Measurements from ENCODE around the gene SPATA31C1.

The SPATA31C1 gene

GRCh38 chr9:87950765-87951488 is 33.2 kb downstream of the SPATA31C1 start:
- Mint-ChIP-seq H3K27ac (no peak overlapping the region), H3K36me3 (peaks cover 4% of the 10 kb centered on the region), H3K9me3 (no peaks in the 10 kb centered on the region), H3K4me3 (no peak overlapping the region), H3K4me1 (no peaks in the 10 kb centered on the region), H3K27me3 (peaks cover 1% of the 10 kb centered on the region)

- Mint-ChIP-seq H3K4me3 (no peak overlapping the region), H3K27me3 (peaks cover 2% of the 10 kb centered on the region), H3K9me3 (no peaks in the 10 kb centered on the region), H3K4me1 (no peaks in the 10 kb centered on the region), H3K36me3 (peaks cover 4% of the 10 kb centered on the region), H3K27ac (no peak overlapping the region)
Measured at GRCh38 chr9:87954230-87954629, 36.5 kb downstream of the SPATA31C1 start.

- Mint-ChIP-seq H3K27ac (no peak overlapping the region), H3K27me3 (peaks cover 4% of the 10 kb centered on the region), H3K9me3 (no peaks in the 10 kb centered on the region), H3K4me3 (no peak overlapping the region), H3K36me3 (no peaks in the 10 kb centered on the region), H3K4me1 (no peaks in the 10 kb centered on the region)
Measured at GRCh38 chr9:87957839-87958238, 40.1 kb downstream of the SPATA31C1 start.

- no peak overlapping the region for H3K4me3 Mint-ChIP-seq
- H3K27me3 Mint-ChIP-seq: peaks cover 4% of the 10 kb centered on the region
- H3K9me3 Mint-ChIP-seq: no peaks in the 10 kb centered on the region
- no peaks in the 10 kb centered on the region for H3K4me1 Mint-ChIP-seq
- no peak overlapping the region for H3K27ac Mint-ChIP-seq
- H3K36me3 Mint-ChIP-seq: no peaks in the 10 kb centered on the region
Measured at GRCh38 chr9:87958591-87958990, 40.8 kb downstream of the SPATA31C1 start.

GRCh38 chr9:87959916-87960581 is 42.3 kb downstream of the SPATA31C1 start:
- H3K27me3 Mint-ChIP-seq: peaks cover 4% of the 10 kb centered on the region
- no peaks in the 10 kb centered on the region for H3K4me1 Mint-ChIP-seq
- no peak overlapping the region for H3K4me3 Mint-ChIP-seq
- H3K27ac Mint-ChIP-seq: no peak overlapping the region
- no peaks in the 10 kb centered on the region for H3K9me3 Mint-ChIP-seq
- H3K36me3 Mint-ChIP-seq: peaks cover 2% of the 10 kb centered on the region

GRCh38 chr9:87963770-87964169 is 46.0 kb downstream of the SPATA31C1 start:
- Mint-ChIP-seq H3K36me3 (peaks cover 6% of the 10 kb centered on the region), H3K27ac (no peak overlapping the region), H3K27me3 (peaks cover 4% of the 10 kb centered on the region)

GRCh38 chr9:87964826-87965225 is 47.1 kb downstream of the SPATA31C1 start:
- Mint-ChIP-seq H3K27ac (no peak overlapping the region), H3K9me3 (no peaks in the 10 kb centered on the region), H3K36me3 (peaks cover 6% of the 10 kb centered on the region)

More at GRCh38 chr9:87963770-87964169, 46.0 kb downstream of the SPATA31C1 start:
- H3K9me3 Mint-ChIP-seq: no peaks in the 10 kb centered on the region
- H3K4me1 Mint-ChIP-seq: no peaks in the 10 kb centered on the region
- no peak overlapping the region for H3K4me3 Mint-ChIP-seq

GRCh38 chr9:87968155-87968554 is 50.4 kb downstream of the SPATA31C1 start:
- no peaks in the 10 kb centered on the region for H3K9me3 Mint-ChIP-seq
- H3K36me3 Mint-ChIP-seq: peaks cover 6% of the 10 kb centered on the region
- H3K4me1 Mint-ChIP-seq: peaks cover 15% of the 10 kb centered on the region
- no peaks in the 10 kb centered on the region for H3K27me3 Mint-ChIP-seq
- H3K4me3 Mint-ChIP-seq: no peak overlapping the region
- no peak overlapping the region for H3K27ac Mint-ChIP-seq

More at GRCh38 chr9:87964826-87965225, 47.1 kb downstream of the SPATA31C1 start:
- H3K4me1 Mint-ChIP-seq: no peaks in the 10 kb centered on the region
- no peak overlapping the region for H3K4me3 Mint-ChIP-seq
- no peaks in the 10 kb centered on the region for H3K27me3 Mint-ChIP-seq

- H3K27ac Mint-ChIP-seq: no peak overlapping the region
- H3K27me3 Mint-ChIP-seq: no peaks in the 10 kb centered on the region
- no peaks in the 10 kb centered on the region for H3K9me3 Mint-ChIP-seq
- no peak overlapping the region for H3K4me3 Mint-ChIP-seq
- H3K4me1 Mint-ChIP-seq: peaks cover 33% of the 10 kb centered on the region
- peaks cover 4% of the 10 kb centered on the region for H3K36me3 Mint-ChIP-seq
Measured at GRCh38 chr9:87970602-87971001, 52.8 kb downstream of the SPATA31C1 start.

- peak overlapping the region; percentile 96 for H3K27ac Mint-ChIP-seq
Measured at GRCh38 chr9:87973122-87973521, 55.4 kb downstream of the SPATA31C1 start.

More at GRCh38 chr9:87973122-87973521, 55.4 kb downstream of the SPATA31C1 start:
- Mint-ChIP-seq H3K4me1 (peaks cover 34% of the 10 kb centered on the region), H3K9me3 (no peaks in the 10 kb centered on the region), H3K27me3 (no peaks in the 10 kb centered on the region), H3K36me3 (peaks cover 2% of the 10 kb centered on the region), H3K4me3 (peak overlapping the region; percentile 90)
